Smooth muscle cell of the brain vasculature (primary cell): ENCODE measurements around the gene CACNA1B.
"Not testable (repeated sequence)": the region's sequence is repeated elsewhere in the genome, so short reads cannot be mapped to it uniquely, and the experiment has no call there.

Experiments
- DNase-seq: peaks from one replicate; pipeline ENCODE4 v3.0.0-alpha.2; 2012; ENCODE audit warnings: low read depth, low spot score

CACNA1B gene

GRCh38 chr9:138010861-138011260 is 133.3 kb downstream of the CACNA1B start:
- no peak for DNase-seq

GRCh38 chr9:138011951-138012500 is 134.4 kb downstream of the CACNA1B start:
- no peak for DNase-seq

GRCh38 chr9:138013273-138013672 is 135.7 kb downstream of the CACNA1B start:
- DNase-seq = no peak

- no peak for DNase-seq
Observed at GRCh38 chr9:138013836-138014562, 136.4 kb downstream of the CACNA1B start.

- no peak for DNase-seq
Observed at GRCh38 chr9:138014563-138014945, 137.0 kb downstream of the CACNA1B start.

- no peak for DNase-seq
Observed at GRCh38 chr9:138015021-138015829, 137.6 kb downstream of the CACNA1B start.

- no peak for DNase-seq
Observed at GRCh38 chr9:138016406-138017187, 139.0 kb downstream of the CACNA1B start.

- no peak for DNase-seq
Observed at GRCh38 chr9:138017200-138017599, 139.6 kb downstream of the CACNA1B start.

GRCh38 chr9:138019514-138019913 is 141.9 kb downstream of the CACNA1B start:
- not testable (repeated sequence) for DNase-seq

GRCh38 chr9:138020120-138020794 is 142.7 kb downstream of the CACNA1B start:
- DNase-seq = no peak

- no peak for DNase-seq
Observed at GRCh38 chr9:138020795-138021182, 143.2 kb downstream of the CACNA1B start.

- DNase-seq = no peak
Observed at GRCh38 chr9:138021251-138022056, 143.9 kb downstream of the CACNA1B start.

- no peak for DNase-seq
Observed at GRCh38 chr9:138022121-138022741, 144.6 kb downstream of the CACNA1B start.

- no peak for DNase-seq
Observed at GRCh38 chr9:138022756-138023393, 145.3 kb downstream of the CACNA1B start.

GRCh38 chr9:138023394-138024124 is 146.0 kb downstream of the CACNA1B start:
- no peak for DNase-seq

- no peak for DNase-seq
Observed at GRCh38 chr9:138024131-138024530, 146.5 kb downstream of the CACNA1B start.

GRCh38 chr9:138024831-138025291 is 147.3 kb downstream of the CACNA1B start:
- no peak for DNase-seq

GRCh38 chr9:138025417-138025816 is 147.8 kb downstream of the CACNA1B start:
- DNase-seq = no peak

GRCh38 chr9:138025908-138026307 is 148.3 kb downstream of the CACNA1B start:
- no peak for DNase-seq
